Astrocyte of the hippocampus (primary cell): ENCODE results near the gene ATRAID.
"Not testable (repeated sequence)": the region's sequence is repeated elsewhere in the genome, so short reads cannot be mapped to it uniquely, and the experiment has no call there.

ENCODE experiments used
- DNase-seq: peaks from one replicate; pipeline ENCODE4 v3.0.0; 2011; ENCODE audit warnings: low read depth, low spot score

The ATRAID gene

GRCh38 chr2:27194538-27195354, 17.1 kb upstream of the ATRAID start:
- DNase-seq, result no peak

- not testable (repeated sequence) for DNase-seq
These were observed 16.0 kb upstream of the ATRAID start for GRCh38 chr2:27195799-27196198.

- DNase-seq, result not testable (repeated sequence)
These were observed 13.8 kb upstream of the ATRAID start for GRCh38 chr2:27198068-27198467.

- no peak for DNase-seq
These were observed 13.2 kb upstream of the ATRAID start for GRCh38 chr2:27198627-27199026.

- DNase-seq, result no peak
These were observed 12.6 kb upstream of the ATRAID start for GRCh38 chr2:27199241-27199640.

- no peak for DNase-seq
These were observed 10.2 kb upstream of the ATRAID start for GRCh38 chr2:27201675-27202074.

- DNase-seq, result peak; percentile 48
These were observed 9.0 kb upstream of the ATRAID start for GRCh38 chr2:27202854-27203253.

GRCh38 chr2:27203741-27204140, 8.1 kb upstream of the ATRAID start:
- no peak for DNase-seq

GRCh38 chr2:27204566-27204965, 7.3 kb upstream of the ATRAID start:
- no peak for DNase-seq

GRCh38 chr2:27205206-27205605, 6.6 kb upstream of the ATRAID start:
- DNase-seq, result no peak

GRCh38 chr2:27206346-27206745, 5.5 kb upstream of the ATRAID start:
- no peak for DNase-seq

- no peak for DNase-seq
These were observed 3.3 kb upstream of the ATRAID start for GRCh38 chr2:27208486-27209050.

- no peak for DNase-seq
These were observed 2.0 kb upstream of the ATRAID start for GRCh38 chr2:27209621-27210401.

GRCh38 chr2:27211241-27211942, 449 bp upstream of the ATRAID start:
- no peak for DNase-seq

- DNase-seq, result peak; percentile 72
These were observed 1.0 kb downstream of the ATRAID start for GRCh38 chr2:27212626-27213471.

GRCh38 chr2:27214941-27215340, 3.1 kb downstream of the ATRAID start:
- no peak for DNase-seq

- DNase-seq, result no peak
These were observed 4.7 kb downstream of the ATRAID start for GRCh38 chr2:27216416-27217137.

- DNase-seq, result peak; percentile 94
These were observed 5.6 kb downstream of the ATRAID start, which contains the start of gene CAD for GRCh38 chr2:27217173-27218121. Gene CAD, plus strand, starts transcription at chr2:27217369. Its CDS starts 183 bp downstream, at chr2:27217552.

GRCh38 chr2:27218614-27219013, 6.8 kb downstream of the ATRAID start:
- no peak for DNase-seq
